ENCODE measurements around the gene ITPRIP.

Gene ITPRIP

DNA sequence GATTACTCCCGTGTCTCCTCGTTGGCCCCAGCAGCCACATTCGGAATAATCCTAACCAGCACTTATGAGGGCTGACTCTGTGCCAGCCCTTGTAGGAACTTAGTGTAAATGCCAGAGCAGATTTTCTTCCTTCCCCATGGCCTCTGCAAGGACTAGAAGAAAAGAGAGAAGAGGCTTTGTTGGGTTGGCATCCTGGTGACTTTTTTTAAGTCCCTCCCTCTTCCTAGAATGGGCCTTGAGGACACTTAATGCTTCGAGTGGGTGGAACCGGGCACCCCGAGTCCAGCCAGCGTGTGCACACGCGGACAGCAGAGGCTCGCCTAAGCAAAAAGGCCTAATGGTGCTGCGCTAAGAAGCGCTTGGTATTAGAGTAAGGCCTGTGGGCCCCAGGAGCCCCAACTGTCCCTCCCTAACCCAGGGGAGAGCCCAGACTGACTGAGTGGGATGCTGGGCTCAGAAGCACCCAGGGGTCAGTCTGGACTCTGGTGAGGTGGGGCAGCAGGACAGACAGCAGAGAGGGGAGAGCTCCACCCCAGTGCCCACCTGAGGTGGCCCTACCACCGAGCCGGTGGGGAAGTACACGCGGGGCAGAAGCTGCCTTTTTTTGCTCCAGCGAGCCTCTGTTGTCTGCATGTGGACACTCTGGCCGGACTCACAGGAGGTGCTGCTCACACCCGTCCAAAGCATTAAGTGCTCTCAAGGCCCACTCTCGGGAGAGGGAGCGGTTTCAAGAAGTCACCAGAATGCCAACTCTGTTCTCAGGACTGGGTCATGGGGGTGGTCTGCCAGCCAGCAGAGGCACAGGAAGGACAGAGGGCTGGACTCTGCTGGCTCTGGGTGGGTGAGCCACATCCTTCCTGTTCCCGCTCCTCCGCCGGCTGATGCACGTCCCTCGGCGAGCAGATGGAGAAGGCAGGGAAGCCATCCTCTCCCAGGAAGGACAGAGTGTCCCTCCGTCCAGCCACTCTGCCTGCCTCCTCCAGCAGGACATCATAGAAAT lies 12.5 kb downstream of the ITPRIP start:
- no peak for DNase-seq

DNA sequence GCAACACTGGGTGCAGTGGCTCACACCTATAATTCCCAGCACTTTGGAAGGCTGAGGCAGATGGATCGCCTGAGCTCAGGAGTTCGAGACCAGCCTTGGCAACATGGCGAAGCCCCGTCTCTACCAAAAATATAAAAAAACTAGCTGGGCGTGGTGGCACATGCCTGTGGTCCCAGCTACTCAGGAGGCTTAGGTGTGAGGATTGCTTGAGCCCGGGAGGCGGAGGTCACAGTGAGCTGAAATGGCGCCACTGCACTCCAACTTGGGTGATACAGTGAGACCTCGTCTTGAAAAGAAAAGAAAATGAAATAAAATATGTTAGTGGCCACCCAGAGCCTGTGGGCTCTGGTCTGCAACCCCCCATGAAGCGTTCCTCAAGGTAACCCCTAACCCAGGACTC lies 13.3 kb downstream of the ITPRIP start:
- no peak for DNase-seq

DNA sequence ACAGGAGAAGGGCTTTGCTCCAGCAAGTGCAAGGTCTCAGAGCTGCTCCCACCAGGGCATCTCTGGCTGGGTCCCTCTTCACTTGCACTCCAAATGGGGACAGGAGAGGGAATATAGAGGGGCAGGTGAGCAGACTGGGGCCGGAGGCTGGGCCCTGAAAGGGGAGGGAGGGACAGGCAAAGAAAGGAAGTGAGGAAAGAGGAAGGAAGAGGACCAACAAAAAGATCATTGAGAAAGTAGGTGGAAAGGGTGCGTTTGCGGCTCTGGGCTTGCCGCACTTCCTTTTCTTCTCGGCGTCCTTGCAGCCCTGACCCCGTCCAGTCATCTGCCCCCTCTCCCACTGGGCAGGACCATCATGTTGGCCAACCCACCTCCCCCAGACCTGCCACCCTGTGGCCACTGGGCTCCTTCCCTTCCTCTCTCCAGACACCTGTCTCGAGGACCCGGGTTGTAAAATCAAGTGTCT lies 14.0 kb downstream of the ITPRIP start:
- DNase-seq, result no peak

DNA sequence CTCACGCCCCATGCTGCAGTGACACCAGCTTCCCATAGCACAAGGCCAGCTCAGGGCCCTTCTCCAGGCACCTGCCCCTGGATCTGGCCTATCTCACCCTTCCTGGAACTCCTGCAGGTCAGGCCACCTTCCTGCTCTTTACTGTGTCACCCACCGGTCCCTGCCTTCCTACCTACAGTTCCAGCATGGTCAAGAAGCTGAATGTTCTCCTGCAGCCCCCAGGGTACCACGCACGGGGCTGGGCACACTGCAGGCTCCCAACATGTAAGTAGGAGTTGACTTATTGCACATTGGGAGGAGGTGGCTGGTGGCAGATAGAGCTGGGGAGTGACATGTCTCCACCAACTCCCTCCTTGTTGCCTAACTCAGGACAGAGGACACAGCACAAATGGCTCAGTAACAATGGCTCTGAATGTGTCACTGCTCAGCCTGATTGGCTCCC lies 14.5 kb downstream of the ITPRIP start:
- no peak for DNase-seq

DNA sequence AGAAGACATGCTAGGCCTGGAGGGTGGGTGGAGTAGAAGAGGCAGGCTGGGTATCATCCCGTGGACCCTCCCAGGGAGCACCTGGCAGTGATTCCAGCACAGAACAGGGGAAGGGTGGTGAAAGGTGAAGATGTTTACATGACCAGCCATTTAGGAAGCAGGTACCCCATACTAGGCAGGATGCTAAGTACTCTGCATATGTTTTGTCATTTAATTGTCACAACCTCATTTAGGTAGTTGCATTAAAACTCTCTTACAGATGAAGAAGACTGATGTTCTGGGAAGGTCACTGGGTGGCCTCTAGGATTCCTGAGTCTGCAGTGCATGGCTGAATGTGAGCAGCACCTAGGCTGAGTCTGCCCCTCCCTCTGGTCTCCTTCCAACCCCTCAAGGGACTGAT lies 15.2 kb downstream of the ITPRIP start:
- no peak for DNase-seq

DNA sequence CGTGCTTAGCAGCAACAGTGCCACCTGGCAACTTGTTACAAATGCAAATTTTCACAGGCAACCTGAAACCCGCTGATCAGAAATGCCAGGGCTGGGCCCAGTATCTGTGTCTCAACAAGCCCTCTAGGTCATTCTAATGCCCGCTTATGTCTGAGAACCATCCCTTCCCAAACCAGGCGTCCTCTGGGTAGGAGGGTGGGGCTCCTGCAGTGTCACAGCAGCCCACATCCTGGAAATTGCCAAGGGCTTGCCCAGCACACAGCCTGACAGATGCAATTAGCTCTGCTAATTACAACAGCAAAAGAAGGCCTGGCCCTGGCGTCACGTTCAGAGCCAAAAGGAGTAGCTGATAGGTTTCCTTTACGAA lies 15.9 kb downstream of the ITPRIP start:
- no peak for DNase-seq

DNA sequence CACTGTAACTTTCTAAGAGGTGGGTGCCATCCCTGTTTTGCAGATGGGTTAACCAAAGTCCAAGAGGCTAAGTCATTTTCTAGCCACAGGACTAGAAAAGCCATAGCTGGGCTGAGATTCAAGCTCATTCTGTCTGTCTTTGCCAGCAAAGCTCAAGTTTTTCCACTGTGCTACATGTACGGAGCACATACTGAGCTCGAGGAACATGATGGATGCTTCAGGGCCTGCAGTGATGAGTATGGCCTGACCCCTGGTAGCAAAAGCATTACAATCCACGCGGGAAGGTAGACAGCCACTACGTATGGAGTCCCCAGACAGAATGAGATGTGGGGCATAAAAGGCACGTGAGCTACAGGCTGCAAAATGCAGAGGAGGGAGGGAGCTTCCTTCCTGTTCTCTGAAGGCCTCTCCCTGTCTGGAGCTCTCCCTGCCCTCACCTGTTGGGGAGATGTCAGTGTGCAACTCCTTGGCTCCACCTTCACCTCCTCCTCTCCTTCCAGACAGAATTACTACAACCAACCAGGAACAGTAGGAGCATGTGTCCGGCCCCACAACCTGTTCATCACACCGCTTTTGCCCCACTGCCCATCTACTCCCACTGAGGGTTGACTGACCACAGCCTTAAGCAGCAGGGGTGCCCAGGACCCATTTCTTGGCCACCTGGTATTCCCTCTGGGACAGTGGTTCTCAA lies 16.4 kb downstream of the ITPRIP start:
- DNase-seq, result no peak

DNA sequence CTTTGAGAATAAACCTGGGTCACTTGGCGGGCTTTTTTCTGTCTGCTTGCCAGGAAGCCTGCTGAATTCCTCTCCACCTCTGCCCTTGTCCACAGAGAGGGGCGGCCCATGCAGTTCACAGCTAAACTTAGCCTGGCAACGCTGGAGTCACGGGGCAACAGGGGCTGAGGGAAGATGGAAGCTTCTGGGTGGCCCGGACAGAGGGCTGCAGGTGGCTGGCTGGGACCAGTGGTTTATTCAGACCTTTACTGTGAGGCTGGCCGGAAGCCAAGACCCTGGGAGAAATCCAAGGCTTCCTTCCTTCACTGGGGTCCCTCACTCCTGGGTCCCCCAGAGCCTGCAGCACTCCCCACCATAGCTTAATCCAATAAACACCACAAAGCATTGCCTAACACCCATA lies 17.0 kb downstream of the ITPRIP start:
- no peak for DNase-seq

DNA sequence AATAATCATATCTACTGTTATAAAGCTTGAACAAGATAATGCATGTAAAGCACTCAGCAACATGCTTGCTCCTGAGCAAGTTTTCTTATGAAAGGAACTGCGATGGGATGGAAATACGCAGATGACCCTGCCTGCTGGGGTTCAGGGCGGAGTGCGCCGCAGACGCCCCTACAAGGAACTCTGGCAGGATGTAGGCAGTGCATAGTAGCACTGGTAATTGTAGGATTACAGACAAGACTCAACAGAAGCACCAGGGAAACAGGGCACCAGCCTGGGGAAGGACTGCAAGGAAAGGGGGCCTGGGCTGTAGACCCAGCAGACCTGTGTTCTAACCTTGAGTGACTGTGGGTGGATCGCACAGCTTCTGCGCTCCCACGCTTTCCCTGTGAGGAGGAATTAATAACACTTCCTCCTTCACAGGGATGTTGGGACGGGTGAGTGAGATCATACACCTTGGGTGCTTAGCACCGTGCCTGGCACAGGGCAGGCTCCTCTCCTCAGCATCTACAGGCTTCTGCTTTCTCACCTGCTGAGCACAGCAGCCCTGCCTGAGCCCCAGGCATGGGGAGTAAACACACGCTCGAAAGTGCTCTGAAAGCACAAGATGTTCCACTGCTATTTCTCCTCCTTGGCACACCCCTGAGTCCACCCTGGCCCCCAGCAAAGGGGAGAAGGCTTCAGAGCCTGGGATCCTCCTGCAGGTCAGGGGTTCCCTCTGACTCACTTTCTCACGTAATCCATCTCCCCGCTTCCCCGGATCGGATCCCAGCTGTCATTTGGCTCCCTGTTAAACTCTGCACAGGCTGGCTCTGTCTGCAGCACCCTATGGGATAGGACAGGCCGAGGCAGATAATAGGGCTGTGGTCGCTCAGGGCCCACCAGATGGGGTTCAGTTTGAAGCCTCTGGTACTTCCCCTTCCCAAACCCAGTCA lies 19.2 kb downstream of the ITPRIP start:
- DNase-seq, result no peak

DNA sequence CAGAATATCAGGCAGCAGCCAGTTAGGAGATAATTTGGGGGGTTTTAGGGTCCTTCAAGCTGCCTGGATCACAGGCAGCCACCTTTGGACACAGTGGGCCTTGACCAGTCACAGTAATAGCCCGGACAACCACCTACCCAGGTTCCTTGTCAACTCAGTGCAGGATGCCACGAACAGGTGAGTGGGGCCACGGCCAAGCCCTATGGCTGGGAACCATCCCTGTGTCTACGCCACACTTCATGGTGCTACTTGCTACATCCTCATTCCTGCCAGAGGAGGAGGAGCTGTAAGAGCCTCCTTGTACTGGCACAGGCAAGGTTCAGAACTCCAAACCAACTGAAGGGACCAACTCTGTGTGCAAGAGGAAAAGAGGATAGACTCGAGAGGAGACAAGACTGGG lies 19.9 kb downstream of the ITPRIP start:
- no peak for DNase-seq

DNA sequence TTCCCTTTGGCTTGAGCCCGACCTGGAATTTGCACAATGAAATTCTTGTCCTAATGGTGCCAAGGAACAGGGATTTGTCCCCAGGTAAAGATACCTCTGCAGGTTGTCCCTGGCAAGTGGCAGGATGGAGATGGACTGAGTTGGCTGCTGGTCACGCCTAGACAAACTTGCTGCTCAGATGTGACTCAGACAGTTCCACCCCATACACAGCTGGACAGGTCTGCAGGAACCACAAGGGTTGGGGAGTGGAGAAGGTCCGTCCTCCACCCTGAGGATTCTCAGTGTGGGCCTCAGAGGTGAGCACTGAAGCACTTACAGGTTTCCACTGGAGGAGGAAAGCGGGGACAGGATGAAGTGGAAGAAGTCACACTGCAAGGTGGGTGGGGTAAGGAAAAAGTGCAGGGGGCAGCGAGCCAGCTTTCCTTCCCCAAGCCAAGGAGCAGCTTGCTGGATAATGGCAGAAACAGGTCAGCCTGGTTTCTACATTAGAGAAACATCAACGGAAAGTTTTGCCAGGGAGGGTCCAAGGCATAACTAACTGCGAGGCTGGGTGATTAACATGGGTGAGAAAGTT lies 20.5 kb downstream of the ITPRIP start:
- no peak for DNase-seq

DNA sequence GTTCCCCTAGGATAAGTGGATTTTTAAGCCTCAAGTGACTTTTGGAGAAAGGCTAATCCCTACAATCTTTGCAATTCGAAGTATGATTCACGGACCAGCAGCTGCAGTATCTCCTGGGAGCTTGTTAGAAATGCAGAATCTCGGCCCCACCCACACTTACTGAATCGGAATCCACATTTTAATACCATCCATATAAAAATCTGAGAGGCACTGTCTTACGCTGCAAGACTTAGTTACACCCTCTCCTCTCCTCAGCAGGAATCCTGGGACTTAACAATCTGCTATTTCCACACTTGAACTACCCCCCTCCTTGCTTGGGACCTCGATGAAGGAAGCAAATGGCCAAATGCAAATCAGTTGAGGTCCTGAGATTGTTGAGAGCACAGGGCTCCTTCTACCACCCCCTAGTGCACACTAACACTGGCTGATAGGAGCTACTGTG lies 21.0 kb downstream of the ITPRIP start:
- DNase-seq, result no peak

DNA sequence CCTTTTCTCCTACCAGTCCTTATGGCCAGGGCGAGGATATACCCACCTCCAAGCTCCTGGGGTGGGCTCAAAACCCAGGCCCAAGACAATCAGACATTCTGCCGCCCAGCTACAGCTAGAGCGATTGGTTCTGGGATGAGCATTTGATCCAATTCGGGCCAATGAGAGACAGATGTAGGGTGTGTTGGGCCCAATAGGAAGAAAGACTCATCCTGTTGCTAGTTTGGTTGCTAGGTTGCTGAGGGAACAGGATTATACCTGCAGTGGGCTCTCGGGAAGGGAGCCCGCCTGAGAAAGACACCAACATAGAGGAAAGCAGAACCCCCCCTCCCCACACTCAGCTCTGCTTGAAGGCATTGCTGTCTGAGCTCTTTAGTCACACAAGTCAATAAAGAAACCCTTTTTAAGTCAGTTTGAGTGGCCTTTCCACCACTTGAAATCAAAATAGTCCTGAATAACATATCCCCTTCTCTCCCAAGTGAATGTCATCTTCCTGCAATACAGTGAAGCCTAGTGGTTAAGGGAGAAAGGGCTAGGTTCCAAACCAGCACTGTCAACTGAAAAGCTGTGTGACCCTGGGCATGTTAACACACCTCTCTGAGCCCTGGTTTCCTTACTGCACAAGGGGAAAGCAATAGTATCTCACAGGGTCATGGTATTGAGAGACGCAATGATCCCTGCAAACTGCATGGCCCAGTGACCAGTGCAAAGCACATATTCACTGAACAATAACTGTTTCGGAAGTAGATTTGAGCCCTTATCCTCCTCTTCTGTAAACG lies 21.8 kb downstream of the ITPRIP start:
- DNase-seq, result no peak

DNA sequence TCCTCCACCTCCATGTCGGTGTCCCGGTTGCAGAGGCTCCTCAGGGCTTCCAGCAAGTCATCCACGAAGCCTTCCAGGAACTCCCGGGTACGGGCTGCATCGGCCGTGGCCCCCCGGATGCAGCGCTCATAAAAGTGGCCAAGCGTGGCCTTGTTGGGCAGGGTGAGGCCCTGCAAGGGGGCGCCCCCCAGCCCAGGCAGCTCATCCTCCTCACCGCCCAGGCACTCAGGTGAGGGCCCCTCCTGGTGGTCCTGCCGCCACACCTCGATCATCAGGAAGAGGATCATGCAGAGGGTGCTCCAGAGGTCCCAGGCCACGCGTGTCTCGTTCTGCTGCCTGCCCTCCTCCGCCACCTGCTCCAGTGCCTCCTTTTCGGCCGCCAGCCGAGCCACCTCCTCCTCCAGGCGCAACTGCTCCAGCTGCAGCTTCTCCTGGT lies 22.8 kb downstream of the ITPRIP start:
- no peak for DNase-seq

DNA sequence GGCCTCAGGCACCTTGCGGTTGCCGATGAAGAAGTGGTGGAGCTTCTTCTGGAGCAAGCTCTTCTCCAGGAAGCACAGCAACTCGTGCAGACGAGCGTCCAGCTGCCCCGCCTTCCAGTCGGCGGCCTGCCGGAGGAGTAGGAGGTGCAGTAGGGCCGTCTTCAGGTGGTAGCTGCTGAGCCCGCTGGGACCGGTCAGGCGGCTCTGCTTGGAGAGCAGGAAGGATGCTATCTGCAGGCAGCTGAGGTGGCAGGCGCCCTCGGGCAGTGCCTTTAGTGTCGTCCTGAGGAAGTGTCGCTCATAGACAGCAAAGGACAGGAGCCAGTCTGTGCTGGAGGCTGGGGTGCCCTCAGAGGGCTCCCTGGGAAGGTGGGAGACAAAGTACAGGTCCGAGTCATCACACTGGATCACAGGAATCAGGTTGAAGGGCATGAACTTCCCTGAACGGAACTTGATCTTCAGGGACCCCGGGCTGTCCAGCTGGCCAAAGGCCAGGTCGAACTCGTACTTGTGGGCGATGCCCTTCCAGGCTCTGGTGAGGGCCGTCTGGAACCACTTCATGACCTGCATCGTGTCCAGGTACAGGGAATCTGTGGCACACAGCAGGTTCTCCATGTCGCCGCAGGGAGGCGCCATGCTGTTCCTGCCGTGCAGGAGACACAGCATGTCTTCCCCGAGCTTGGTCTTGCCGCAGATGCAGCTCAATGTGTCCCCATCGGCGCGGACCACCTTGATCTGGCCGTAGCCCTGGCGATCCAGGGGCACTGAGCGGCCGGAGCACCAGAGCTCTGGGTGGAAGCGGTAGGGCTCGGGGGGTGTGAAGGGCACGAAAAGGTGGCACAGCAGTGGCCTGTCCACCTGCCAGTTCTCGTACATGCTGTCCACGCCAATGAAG lies 23.4 kb downstream of the ITPRIP start:
- DNase-seq, result no peak

DNA sequence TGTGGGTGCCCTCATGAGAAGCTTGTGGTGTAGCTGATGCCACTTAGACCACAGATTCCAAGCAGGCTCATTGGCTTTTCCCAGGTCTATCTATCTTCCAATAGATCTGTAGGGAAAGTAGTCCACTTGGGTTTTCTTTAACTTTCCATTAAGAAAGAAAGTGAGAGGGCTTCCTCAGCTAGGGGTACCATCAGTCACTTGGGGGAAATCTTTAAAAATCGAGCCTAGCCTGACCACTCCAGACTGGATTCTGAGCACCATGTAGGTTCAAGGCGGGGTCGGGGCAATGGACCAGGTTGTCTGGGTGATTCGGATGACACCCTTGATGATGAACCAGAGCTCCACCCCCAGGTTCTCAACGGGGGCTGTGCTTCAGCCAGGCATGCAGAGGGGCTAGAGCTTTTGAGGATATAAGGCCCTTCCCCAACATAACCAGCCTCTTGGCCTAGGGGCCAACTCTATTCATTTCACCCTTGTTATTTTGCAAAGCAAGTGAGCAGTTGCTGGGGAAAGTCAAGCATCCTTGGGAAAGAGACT lies 27.0 kb downstream of the ITPRIP start:
- no peak for DNase-seq

DNA sequence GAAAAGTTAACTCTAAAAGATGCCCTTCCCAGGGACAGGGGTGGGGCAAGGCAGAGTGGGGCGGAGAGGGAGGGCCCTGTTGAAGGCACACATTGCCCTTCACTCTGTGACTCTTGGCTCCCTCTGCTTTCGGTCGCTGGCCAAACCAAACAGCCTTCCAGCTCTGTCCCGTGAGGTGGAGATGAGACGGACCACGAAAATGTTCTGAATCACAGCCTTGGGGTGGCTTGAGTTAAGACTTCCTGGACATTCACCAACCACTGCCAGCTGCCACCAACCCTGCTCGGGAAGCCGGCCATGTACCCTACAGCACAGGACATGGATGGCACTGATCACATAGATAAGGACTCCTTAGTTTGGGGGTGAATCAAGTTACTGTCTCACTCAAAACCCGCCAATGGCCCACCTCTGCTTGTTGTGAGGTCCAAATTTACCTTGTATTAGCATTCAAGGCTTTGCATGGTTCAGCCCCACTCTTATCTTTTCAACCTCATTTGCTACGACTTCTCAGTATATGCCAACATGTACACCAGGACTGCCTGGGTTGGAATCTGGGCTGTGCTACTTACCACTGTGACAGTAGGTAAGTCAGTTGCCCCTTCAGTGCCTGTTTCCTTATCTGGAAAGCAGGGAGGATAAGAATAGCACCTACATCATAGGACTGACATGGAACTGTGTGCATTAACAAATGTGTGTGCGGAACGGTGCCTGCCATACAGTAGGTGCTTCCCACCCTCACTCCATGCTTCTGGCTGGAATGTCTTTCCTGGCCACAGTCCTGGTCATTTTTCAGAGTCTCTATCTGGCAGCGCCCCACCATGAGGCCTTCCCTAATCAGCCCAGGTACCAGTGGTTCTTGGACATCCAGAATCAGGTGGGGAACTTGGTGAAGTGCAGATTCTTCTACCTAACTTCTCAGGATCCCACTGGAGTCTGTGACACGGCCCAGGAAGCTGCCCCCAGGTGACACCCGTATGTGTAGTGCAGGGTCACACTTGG lies 28.0 kb downstream of the ITPRIP start:
- DNase-seq, result no peak

DNA sequence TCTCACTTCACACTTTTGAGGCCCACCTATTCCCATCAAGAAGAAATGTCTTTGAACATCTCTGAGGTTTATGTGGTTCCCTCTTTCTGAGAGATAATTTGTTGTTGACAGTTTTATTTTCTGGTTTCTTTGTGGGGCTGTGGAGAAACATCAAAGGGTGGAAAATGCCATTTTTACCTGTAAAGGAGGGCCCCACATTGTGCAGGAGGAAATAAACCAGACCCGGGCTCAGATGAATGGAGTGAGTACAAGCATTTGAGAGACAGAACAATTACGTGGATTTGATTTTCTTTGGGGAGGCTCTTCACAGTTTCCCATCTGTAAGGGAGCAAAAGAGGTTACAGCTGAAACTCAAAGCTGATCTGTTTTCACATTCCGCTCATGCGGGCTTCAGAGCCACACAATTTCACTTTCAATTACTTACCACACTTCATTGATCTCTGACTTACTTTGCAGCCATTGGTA lies 29.8 kb downstream of the ITPRIP start:
- no peak for DNase-seq
